ENCODE data around the gene PRICKLE1. TPM values are rescaled to one million over a fixed set of nuclear protein-coding genes. Genes with fewer than 3 reads are reported as not detected.

The PRICKLE1 gene
- total and polyA plus RNA-seq, 10 of the 15 experiments (the other 5 are each of a cell fraction or from before 2014, with no cell fraction given), result 0.47 to 2.8 (median 0.86) TPM

DNA sequence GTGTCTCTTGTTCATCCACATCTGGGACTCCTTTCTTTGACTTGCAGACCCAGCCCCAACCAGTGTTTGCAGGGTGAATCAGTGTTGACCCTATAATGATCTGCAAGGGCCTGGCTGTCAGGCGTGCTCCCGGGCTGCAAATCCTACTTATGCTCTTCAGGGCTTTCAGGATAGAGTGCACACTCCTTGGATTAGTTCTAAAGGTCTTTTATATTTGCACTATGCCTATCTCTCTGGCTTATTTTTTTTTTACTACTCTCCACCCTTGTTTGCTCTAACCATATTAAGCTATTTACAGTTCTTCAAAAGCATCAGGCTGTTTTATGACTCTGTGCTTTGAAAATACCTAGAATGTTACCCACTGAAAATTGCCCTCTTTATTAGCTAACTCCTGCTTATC lies 4.3 kb upstream of the PRICKLE1 start:
- Histone ChIP-seq H3K79me2 (ENCODE audit: control insufficient read depth, insufficient read depth, low read length) (no peaks in the 10 kb centered on the region), H2AFZ (ENCODE audit: control insufficient read depth, low read depth, low read length) (no peak overlapping the region), H3K9ac (ENCODE audit: control insufficient read depth, insufficient read depth, low read length) (no peak overlapping the region), H4K20me1 (ENCODE audit: control insufficient read depth, insufficient read depth) (no peaks in the 10 kb centered on the region), H3K4me2 (ENCODE audit: control insufficient read depth, insufficient read depth) (no peak overlapping the region), H3K27me3 (replicated peaks in 1 of 2; ENCODE audit: control insufficient read depth in 2 of 2, insufficient read depth in 2 of 2, low read length in 1 of 2) (peaks cover 4 to 10% of the 10 kb centered on the region in 2 experiments), H3K9me3 (replicated peaks; ENCODE audit: control insufficient read depth, insufficient read depth, low read length) (no peaks in the 10 kb centered on the region), H3K4me3 (no peak overlapping the region), H3K36me3 (ENCODE audit: control insufficient read depth in 2 of 2, insufficient read depth in 2 of 2, low read length in 1 of 2) (no peaks in the 10 kb centered on the region), H3K27ac (ENCODE audit: control insufficient read depth, insufficient read depth) (no peak overlapping the region), H3K4me1 (ENCODE audit: control insufficient read depth, insufficient read depth, low read length) (peaks cover 8% of the 10 kb centered on the region)
- TF ChIP-seq CBFB (IDR thresholded peaks at IDR 0.05; ENCODE audit: low read depth) (no peak), POU2F2 (IDR thresholded peaks at IDR 0.05; ENCODE audit: borderline replicate concordance, low read depth, low read length) (no peak), RAD51 (IDR thresholded peaks at IDR 0.05) (no peak)
- TF ChIP-seq, protein P1, sequence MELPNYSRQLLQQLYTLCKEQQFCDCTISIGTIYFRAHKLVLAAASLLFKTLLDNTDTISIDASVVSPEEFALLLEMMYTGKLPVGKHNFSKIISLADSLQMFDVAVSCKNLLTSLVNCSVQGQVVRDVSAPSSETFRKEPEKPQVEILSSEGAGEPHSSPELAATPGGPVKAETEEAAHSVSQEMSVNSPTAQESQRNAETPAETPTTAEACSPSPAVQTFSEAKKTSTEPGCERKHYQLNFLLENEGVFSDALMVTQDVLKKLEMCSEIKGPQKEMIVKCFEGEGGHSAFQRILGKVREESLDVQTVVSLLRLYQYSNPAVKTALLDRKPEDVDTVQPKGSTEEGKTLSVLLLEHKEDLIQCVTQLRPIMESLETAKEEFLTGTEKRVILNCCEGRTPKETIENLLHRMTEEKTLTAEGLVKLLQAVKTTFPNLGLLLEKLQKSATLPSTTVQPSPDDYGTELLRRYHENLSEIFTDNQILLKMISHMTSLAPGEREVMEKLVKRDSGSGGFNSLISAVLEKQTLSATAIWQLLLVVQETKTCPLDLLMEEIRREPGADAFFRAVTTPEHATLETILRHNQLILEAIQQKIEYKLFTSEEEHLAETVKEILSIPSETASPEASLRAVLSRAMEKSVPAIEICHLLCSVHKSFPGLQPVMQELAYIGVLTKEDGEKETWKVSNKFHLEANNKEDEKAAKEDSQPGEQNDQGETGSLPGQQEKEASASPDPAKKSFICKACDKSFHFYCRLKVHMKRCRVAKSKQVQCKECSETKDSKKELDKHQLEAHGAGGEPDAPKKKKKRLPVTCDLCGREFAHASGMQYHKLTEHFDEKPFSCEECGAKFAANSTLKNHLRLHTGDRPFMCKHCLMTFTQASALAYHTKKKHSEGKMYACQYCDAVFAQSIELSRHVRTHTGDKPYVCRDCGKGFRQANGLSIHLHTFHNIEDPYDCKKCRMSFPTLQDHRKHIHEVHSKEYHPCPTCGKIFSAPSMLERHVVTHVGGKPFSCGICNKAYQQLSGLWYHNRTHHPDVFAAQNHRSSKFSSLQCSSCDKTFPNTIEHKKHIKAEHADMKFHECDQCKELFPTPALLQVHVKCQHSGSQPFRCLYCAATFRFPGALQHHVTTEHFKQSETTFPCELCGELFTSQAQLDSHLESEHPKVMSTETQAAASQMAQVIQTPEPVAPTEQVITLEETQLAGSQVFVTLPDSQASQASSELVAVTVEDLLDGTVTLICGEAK (IDR thresholded peaks at IDR 0.05; ENCODE audit: borderline replicate concordance), result no peak
- TF ChIP-seq, protein P2, sequence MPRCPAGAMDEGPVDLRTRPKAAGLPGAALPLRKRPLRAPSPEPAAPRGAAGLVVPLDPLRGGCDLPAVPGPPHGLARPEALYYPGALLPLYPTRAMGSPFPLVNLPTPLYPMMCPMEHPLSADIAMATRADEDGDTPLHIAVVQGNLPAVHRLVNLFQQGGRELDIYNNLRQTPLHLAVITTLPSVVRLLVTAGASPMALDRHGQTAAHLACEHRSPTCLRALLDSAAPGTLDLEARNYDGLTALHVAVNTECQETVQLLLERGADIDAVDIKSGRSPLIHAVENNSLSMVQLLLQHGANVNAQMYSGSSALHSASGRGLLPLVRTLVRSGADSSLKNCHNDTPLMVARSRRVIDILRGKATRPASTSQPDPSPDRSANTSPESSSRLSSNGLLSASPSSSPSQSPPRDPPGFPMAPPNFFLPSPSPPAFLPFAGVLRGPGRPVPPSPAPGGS (IDR thresholded peaks at IDR 0.05; ENCODE audit: borderline replicate concordance, insufficient read depth, low read depth, low read length, poor library complexity, severe bottlenecking), result no peak
- TF ChIP-seq, protein P3, sequence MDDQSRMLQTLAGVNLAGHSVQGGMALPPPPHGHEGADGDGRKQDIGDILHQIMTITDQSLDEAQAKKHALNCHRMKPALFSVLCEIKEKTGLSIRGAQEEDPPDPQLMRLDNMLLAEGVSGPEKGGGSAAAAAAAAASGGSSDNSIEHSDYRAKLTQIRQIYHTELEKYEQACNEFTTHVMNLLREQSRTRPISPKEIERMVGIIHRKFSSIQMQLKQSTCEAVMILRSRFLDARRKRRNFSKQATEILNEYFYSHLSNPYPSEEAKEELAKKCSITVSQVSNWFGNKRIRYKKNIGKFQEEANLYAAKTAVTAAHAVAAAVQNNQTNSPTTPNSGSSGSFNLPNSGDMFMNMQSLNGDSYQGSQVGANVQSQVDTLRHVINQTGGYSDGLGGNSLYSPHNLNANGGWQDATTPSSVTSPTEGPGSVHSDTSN (IDR thresholded peaks at IDR 0.05; ENCODE audit: insufficient replicate concordance, low read depth, low read length), result no peak
- ChIA-PET RAD21 (ENCODE audit: unreplicated experiment) (no interaction called here), SMC1A (ENCODE audit: uncharacterized antibody, unreplicated experiment) (no interaction called here), CTCF (interaction anchor here (1.3 kb wide), 1 partner anchor 25 kb away, joined by 3 read pairs; no protein-coding TSS in a partner anchor), POLR2A (no interaction called here)
- in situ Hi-C loops (cut with MboI), result loop anchor here (10.0 kb wide), 1 partner anchor 691 kb away; no protein-coding TSS in a partner anchor
- 21% methylated on average over 2 of the region's 2 CpGs for WGBS (ENCODE audit: insufficient coverage, insufficient replicate concordance, low lambda C conversion rate, missing lambda C conversion rate)
- BruUV-seq (replicated peaks), result no TSS peak
- no peak for DNase-seq (ENCODE audit: low read depth, low spot score)
- intact Hi-C loops (cut with micrococcal nuclease; ENCODE audit: unreplicated experiment), result no loop called here
- ATAC-seq, result no peak
- no peak for FAIRE-seq

Data from GM12878 (cell line).